Measurements from ENCODE around the gene PPM1H. TPM values are rescaled to one million over a fixed set of nuclear protein-coding genes. Genes with fewer than 3 reads are reported as not detected.

PPM1H gene
- total and polyA plus RNA-seq, 4 donors, result 2.3 to 7.2 (median 4.1) TPM

GRCh38 chr12:62898526-62898925 is 36.4 kb downstream of the PPM1H start:
- 79% methylated on average over 2 of the region's 2 CpGs for WGBS

GRCh38 chr12:62895351-62895877 is 39.5 kb downstream of the PPM1H start:
- no peak for TF ChIP-seq YY1 (IDR thresholded peaks at IDR 0.05)
- TF ChIP-seq RAD21 (IDR thresholded peaks at IDR 0.05), result no peak
- no peak for TF ChIP-seq REST (IDR thresholded peaks at IDR 0.05)
- TF ChIP-seq GABPA (IDR thresholded peaks at IDR 0.05 in 1 of 2, conservative IDR thresholded peaks at IDR 0.05 in 1 of 2), result no peak
- TF ChIP-seq HNF4A (conservative IDR thresholded peaks at IDR 0.05), result no peak
- Histone ChIP-seq H3K9ac (ENCODE audit: low read depth in 1 of 2, low read length in 2 of 2) (no peak overlapping the region), H3K9me3 (ENCODE audit: control insufficient read depth in 4 of 4, low read length in 3 of 4) (no peaks in the 10 kb centered on the region), H3K27me3 (ENCODE audit: control insufficient read depth in 4 of 4, insufficient read depth in 4 of 4, low read length in 3 of 4) (no peaks in the 10 kb centered on the region), H3K27ac (ENCODE audit: low read depth in 1 of 2, low read length in 2 of 2) (no peak overlapping the region), H3K36me3 (ENCODE audit: control insufficient read depth in 4 of 4, insufficient read depth in 3 of 4, low read depth in 1 of 4, low read length in 3 of 4) (no peaks in the 10 kb centered on the region), H3K4me1 (ENCODE audit: control insufficient read depth in 4 of 4, insufficient read depth in 4 of 4, low read length in 3 of 4) (peaks cover 0 to 7% (median 2%) of the 10 kb centered on the region in 4 donors), H3K4me3 (ENCODE audit: low read depth in 1 of 3, low read length in 3 of 3) (no peak overlapping the region)
- DNase-seq (ENCODE audit: low spot score), result no peak
- 94% methylated on average over 2 of the region's 2 CpGs for WGBS

More at GRCh38 chr12:62898526-62898925, 36.4 kb downstream of the PPM1H start:
- Histone ChIP-seq H3K36me3 (ENCODE audit: control insufficient read depth in 4 of 4, insufficient read depth in 3 of 4, low read depth in 1 of 4, low read length in 3 of 4) (no peaks in the 10 kb centered on the region), H3K9ac (ENCODE audit: low read depth in 1 of 2, low read length in 2 of 2) (no peak overlapping the region), H3K27ac (ENCODE audit: low read depth in 1 of 2, low read length in 2 of 2) (no peak overlapping the region), H3K27me3 (ENCODE audit: control insufficient read depth in 4 of 4, insufficient read depth in 4 of 4, low read length in 3 of 4) (no peaks in the 10 kb centered on the region), H3K4me1 (ENCODE audit: control insufficient read depth in 4 of 4, insufficient read depth in 4 of 4, low read length in 3 of 4) (peaks cover 0 to 7% (median 3%) of the 10 kb centered on the region in 4 donors), H3K9me3 (ENCODE audit: control insufficient read depth in 4 of 4, low read length in 3 of 4) (no peaks in the 10 kb centered on the region), H3K4me3 (ENCODE audit: low read depth in 1 of 3, low read length in 3 of 3) (no peak overlapping the region)
- DNase-seq (ENCODE audit: low spot score), result no peak
- TF ChIP-seq RXRA (IDR thresholded peaks at IDR 0.05), result no peak
- TF ChIP-seq ATF3 (IDR thresholded peaks at IDR 0.05), result no peak
- no peak for TF ChIP-seq CTCF (IDR thresholded peaks at IDR 0.05; ENCODE audit: low read depth, low read length, missing input control)
- TF ChIP-seq HNF4A (conservative IDR thresholded peaks at IDR 0.05), result no peak
- no peak for TF ChIP-seq SP1 (IDR thresholded peaks at IDR 0.05)
- TF ChIP-seq YY1 (IDR thresholded peaks at IDR 0.05), result no peak
- TF ChIP-seq NR2F2 (IDR thresholded peaks at IDR 0.05), result no peak
- no peak for TF ChIP-seq ZBTB33 (IDR thresholded peaks at IDR 0.05)

Data from liver (tissue), 9 donors.